Measurements from ENCODE around the gene PARD3. TPM values are rescaled to one million over a fixed set of nuclear protein-coding genes. Genes with fewer than 3 reads are reported as not detected.

The PARD3 gene
- polyA plus RNA-seq, 2 of the 4 experiments (the other 2 are of a cell fraction) = 110 to 200 TPM

GRCh38 chr10:34761453-34761852 is 53.6 kb downstream of the PARD3 start:
- POLR2A ChIA-PET = no interaction called here
- CTCF ChIA-PET = interaction anchor here (0.8 kb wide), 1 partner anchor 14 kb away, joined by 3 read pairs; no protein-coding TSS in a partner anchor
- peak overlapping the region; percentile 37 for H3K4me2 ChIP-seq
- ATAC-seq (no peak), FAIRE-seq (no peak), DNase-seq (ENCODE audit: low read depth in 1 of 2, low spot score in 1 of 2) (no peak)
- WGBS (ENCODE audit: missing lambda C conversion rate) = 65% methylated on average over 1 of the region's 1 CpG
- peaks cover 86% of the 10 kb centered on the region for H3K4me1 ChIP-seq
- no peaks in the 10 kb centered on the region for H3K9me3 ChIP-seq
- peak overlapping the region; percentile 15 to 75; a peak in 3 of 6 replicates for H3K27ac ChIP-seq
- H3K4me3 ChIP-seq = no peak overlapping the region
- TF ChIP-seq MYC (IDR thresholded peaks at IDR 0.05; ENCODE audit: borderline replicate concordance, low read length) (no peak), ELK1 (IDR thresholded peaks at IDR 0.05; ENCODE audit: low read depth, low read length) (no peak), RAD21 (conservative IDR thresholded peaks at IDR 0.05 in 1 of 2, IDR thresholded peaks at IDR 0.05 in 1 of 2) (no peak), NR3C1 (IDR thresholded peaks at IDR 0.05) (no peak), BHLHE40 (IDR thresholded peaks at IDR 0.05; ENCODE audit: low read depth, low read length) (no peak)

GRCh38 chr10:34760606-34761005 is 54.5 kb downstream of the PARD3 start:
- TF ChIP-seq ATOH8 (CRISPR knock-in tag; IDR thresholded peaks at IDR 0.05; ENCODE audit: low read depth) (no peak), ELK1 (IDR thresholded peaks at IDR 0.05; ENCODE audit: low read depth, low read length) (no peak)
- TF ChIP-seq, protein P1, sequence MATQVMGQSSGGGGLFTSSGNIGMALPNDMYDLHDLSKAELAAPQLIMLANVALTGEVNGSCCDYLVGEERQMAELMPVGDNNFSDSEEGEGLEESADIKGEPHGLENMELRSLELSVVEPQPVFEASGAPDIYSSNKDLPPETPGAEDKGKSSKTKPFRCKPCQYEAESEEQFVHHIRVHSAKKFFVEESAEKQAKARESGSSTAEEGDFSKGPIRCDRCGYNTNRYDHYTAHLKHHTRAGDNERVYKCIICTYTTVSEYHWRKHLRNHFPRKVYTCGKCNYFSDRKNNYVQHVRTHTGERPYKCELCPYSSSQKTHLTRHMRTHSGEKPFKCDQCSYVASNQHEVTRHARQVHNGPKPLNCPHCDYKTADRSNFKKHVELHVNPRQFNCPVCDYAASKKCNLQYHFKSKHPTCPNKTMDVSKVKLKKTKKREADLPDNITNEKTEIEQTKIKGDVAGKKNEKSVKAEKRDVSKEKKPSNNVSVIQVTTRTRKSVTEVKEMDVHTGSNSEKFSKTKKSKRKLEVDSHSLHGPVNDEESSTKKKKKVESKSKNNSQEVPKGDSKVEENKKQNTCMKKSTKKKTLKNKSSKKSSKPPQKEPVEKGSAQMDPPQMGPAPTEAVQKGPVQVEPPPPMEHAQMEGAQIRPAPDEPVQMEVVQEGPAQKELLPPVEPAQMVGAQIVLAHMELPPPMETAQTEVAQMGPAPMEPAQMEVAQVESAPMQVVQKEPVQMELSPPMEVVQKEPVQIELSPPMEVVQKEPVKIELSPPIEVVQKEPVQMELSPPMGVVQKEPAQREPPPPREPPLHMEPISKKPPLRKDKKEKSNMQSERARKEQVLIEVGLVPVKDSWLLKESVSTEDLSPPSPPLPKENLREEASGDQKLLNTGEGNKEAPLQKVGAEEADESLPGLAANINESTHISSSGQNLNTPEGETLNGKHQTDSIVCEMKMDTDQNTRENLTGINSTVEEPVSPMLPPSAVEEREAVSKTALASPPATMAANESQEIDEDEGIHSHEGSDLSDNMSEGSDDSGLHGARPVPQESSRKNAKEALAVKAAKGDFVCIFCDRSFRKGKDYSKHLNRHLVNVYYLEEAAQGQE (IDR thresholded peaks at IDR 0.05) = no peak
- TF ChIP-seq, protein P2, sequence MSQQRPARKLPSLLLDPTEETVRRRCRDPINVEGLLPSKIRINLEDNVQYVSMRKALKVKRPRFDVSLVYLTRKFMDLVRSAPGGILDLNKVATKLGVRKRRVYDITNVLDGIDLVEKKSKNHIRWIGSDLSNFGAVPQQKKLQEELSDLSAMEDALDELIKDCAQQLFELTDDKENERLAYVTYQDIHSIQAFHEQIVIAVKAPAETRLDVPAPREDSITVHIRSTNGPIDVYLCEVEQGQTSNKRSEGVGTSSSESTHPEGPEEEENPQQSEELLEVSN (IDR thresholded peaks at IDR 0.05; ENCODE audit: borderline replicate concordance, low read depth) = 0 out of 2 replicates have a peak, but pooled peaks have one; percentile 26
- DNase-seq (ENCODE audit: low read depth in 1 of 2, low spot score in 1 of 2) (no peak), FAIRE-seq (no peak), ATAC-seq (no peak)
- H3K4me2 ChIP-seq = peak overlapping the region; percentile 37
- no peak overlapping the region for H3K4me3 ChIP-seq
- peak overlapping the region in 1 of 2 experiments; percentile 75; a peak in 3 of 6 replicates for H3K27ac ChIP-seq
- H3K9me3 ChIP-seq = no peaks in the 10 kb centered on the region
- CTCF ChIA-PET = no interaction called here
- 32% methylated on average over 1 of the region's 1 CpG for WGBS (ENCODE audit: missing lambda C conversion rate)
- peaks cover 80% of the 10 kb centered on the region for H3K4me1 ChIP-seq
- POLR2A ChIA-PET = interaction anchor here (0.7 kb wide), 1 partner anchor 29 kb away, joined by 3 read pairs; no protein-coding TSS in a partner anchor

- peak overlapping the region; percentile 59; the same call in 1 of the 3 replicates for H3K4me2 ChIP-seq
- 94% methylated on average over 6 of the region's 6 CpGs for WGBS (ENCODE audit: missing lambda C conversion rate)
- ATAC-seq (no peak), DNase-seq (ENCODE audit: low read depth in 1 of 2, low spot score in 1 of 2) (no peak), FAIRE-seq (no peak)
- CTCF ChIA-PET = interaction anchor here (2.1 kb wide), 1 partner anchor 36 kb away, joined by 8 read pairs; no protein-coding TSS in a partner anchor
- no peaks in the 10 kb centered on the region for H3K9me3 ChIP-seq
- H3K27ac ChIP-seq = peak overlapping the region; percentile 64 to 75
- no peak overlapping the region for H3K4me3 ChIP-seq
- peaks cover 80% of the 10 kb centered on the region for H3K4me1 ChIP-seq
- POLR2A ChIA-PET = no interaction called here
- TF ChIP-seq PBX3 (IDR thresholded peaks at IDR 0.05) (no peak), HOXA7 (CRISPR knock-in tag; IDR thresholded peaks at IDR 0.05) (no peak), NR3C1 (IDR thresholded peaks at IDR 0.05) (no peak), CTCF (IDR thresholded peaks at IDR 0.05) (no peak), HDAC2 (IDR thresholded peaks at IDR 0.05) (no peak), RFX5 (IDR thresholded peaks at IDR 0.05) (no peak), CHD4 (IDR thresholded peaks at IDR 0.05; ENCODE audit: borderline replicate concordance) (no peak), MAFK (IDR thresholded peaks at IDR 0.05; ENCODE audit: partially characterized antibody) (no peak), EHF (CRISPR knock-in tag; IDR thresholded peaks at IDR 0.05) (no peak), FOSL2 (IDR thresholded peaks at IDR 0.05) (no peak), FOSL2 (CRISPR knock-in tag; IDR thresholded peaks at IDR 0.05) (no peak), GATA3 (IDR thresholded peaks at IDR 0.05; ENCODE audit: borderline replicate concordance) (no peak), EHMT2 (IDR thresholded peaks at IDR 0.05; ENCODE audit: low read depth) (no peak), HOXB5 (CRISPR knock-in tag; IDR thresholded peaks at IDR 0.05) (no peak)
These were observed 55.3 kb downstream of the PARD3 start for GRCh38 chr10:34759837-34760215.

Measured in A549 (cell line).